Spleen (tissue), 7 donors: ENCODE results near the gene CHKA.

Experiments
- CTCF ChIP-seq, 11 experiments: fragments of 200-600 bp in 7 of 11; fragments of 450-650 bp in 4 of 11; sonication (generic) in 4 of 11; IDR thresholded peaks in 8 of 11; conservative IDR thresholded peaks in 3 of 11; 1 replicate in 7 of 11; 2 replicates in 4 of 11; pipeline versions ENCODE4 v1.4.0 to v1.8.0; 2016 to 2021; ENCODE audit warnings: antibody characterized with exemption in 11 of 11, inconsistent platforms in 4 of 11, mild to moderate bottlenecking in 1 of 11
- POLR2A ChIP-seq, 3 donors: fragments of 450-650 bp; IDR thresholded peaks; one replicate each; pipeline ENCODE4 v1.5.1; 2017; ENCODE audit warnings: antibody characterized with exemption in 3 of 3, mild to moderate bottlenecking in 1 of 3
- donor health status: DM: no; HTN: no; CAD: no; lungs with moderate emphysema.
- donor health status: DM: no; HTN: no; CAD: no.
- donor health status: DM: no; HTN: no; CAD: no.

GRCh38 chr11:68169442-68169841, 48.3 kb upstream of the CHKA start:
- no peak for TF ChIP-seq CTCF (IDR thresholded peaks at IDR 0.05 in 8 of 11, conservative IDR thresholded peaks at IDR 0.05 in 3 of 11)
- TF ChIP-seq POLR2A (IDR thresholded peaks at IDR 0.05): no peak
